Measurements from ENCODE around the gene SLC35A3. TPM values are rescaled to one million over a fixed set of nuclear protein-coding genes. Genes with fewer than 3 reads are reported as not detected.
"Not testable (repeated sequence)": the region's sequence is repeated elsewhere in the genome, so short reads cannot be mapped to it uniquely, and the experiment has no call there.

The SLC35A3 gene
- total RNA-seq, 2 experiments from 2014 or later: 11.2 to 13.4 TPM

GRCh38 chr1:99977326-99977725 is 7.5 kb downstream of the SLC35A3 start:
- intact Hi-C loops (cut with DNase I, micrococcal nuclease); H3K27ac Mint-ChIP-seq; H3K9me3 Mint-ChIP-seq (ENCODE audit: low read depth); ATAC-seq; H3K4me3 Mint-ChIP-seq; POLR2A ChIA-PET; H3K36me3 Mint-ChIP-seq (ENCODE audit: low read depth); DNase-seq; H3K27me3 Mint-ChIP-seq: not testable (repeated sequence)
- CTCF ChIA-PET: interaction anchor here (1.1 kb wide), 1 partner anchor 29 kb away, joined by 3 read pairs; no protein-coding TSS in a partner anchor
- peaks cover 14% of the 10 kb centered on the region for H3K4me1 Mint-ChIP-seq

GRCh38 chr1:99978218-99978617 is 8.4 kb downstream of the SLC35A3 start:
- Mint-ChIP-seq H3K27ac (no peak overlapping the region), H3K27me3 (no peaks in the 10 kb centered on the region), H3K36me3 (ENCODE audit: low read depth) (peaks cover 5% of the 10 kb centered on the region), H3K4me1 (peaks cover 8% of the 10 kb centered on the region), H3K4me3 (no peak overlapping the region), H3K9me3 (ENCODE audit: low read depth) (no peaks in the 10 kb centered on the region)
- ATAC-seq (no peak), DNase-seq (no peak)
- CTCF ChIA-PET: interaction anchor here (1.1 kb wide), 1 partner anchor 28 kb away, joined by 3 read pairs; no protein-coding TSS in a partner anchor
- POLR2A ChIA-PET: no interaction called here
- intact Hi-C loops (cut with DNase I, micrococcal nuclease): no loop called here

- ChIA-PET POLR2A (no interaction called here), CTCF (no interaction called here)
- H3K4me3 Mint-ChIP-seq: no peak overlapping the region
- H3K27ac Mint-ChIP-seq: no peak overlapping the region
- peaks cover 5% of the 10 kb centered on the region for H3K36me3 Mint-ChIP-seq (ENCODE audit: low read depth)
- H3K4me1 Mint-ChIP-seq: peaks cover 6% of the 10 kb centered on the region
- no peak for ATAC-seq
- intact Hi-C loops (cut with DNase I, micrococcal nuclease): no loop called here
- H3K27me3 Mint-ChIP-seq: no peaks in the 10 kb centered on the region
- DNase-seq: no peak
- H3K9me3 Mint-ChIP-seq (ENCODE audit: low read depth): no peaks in the 10 kb centered on the region
Observed at GRCh38 chr1:99979091-99979490, 9.3 kb downstream of the SLC35A3 start.

DNA sequence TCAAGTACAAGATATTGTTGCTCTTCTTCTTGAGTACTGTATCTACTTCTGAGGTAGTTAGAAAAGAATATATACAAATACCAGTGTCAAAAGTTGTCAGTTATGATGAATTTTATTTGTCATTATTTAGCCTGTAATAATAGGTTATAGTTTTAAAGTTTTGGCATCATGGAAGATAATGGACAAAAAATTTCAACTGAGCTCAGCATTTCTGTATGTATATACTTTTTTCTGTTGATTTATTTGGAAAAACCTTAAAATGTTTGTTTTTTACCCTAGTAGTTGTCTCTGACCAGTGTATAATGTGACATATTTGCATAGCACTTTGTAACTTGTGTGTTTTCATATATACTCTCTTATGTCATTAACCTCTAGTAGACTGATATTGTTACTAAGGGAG is 11.1 kb downstream of the SLC35A3 start:
- no peak for ATAC-seq
- intact Hi-C loops (cut with DNase I, micrococcal nuclease): no loop called here
- H3K27ac Mint-ChIP-seq: no peak overlapping the region
- no peaks in the 10 kb centered on the region for H3K9me3 Mint-ChIP-seq (ENCODE audit: low read depth)
- no peak overlapping the region for H3K4me3 Mint-ChIP-seq
- H3K4me1 Mint-ChIP-seq: peaks cover 12% of the 10 kb centered on the region
- no peaks in the 10 kb centered on the region for H3K27me3 Mint-ChIP-seq
- DNase-seq: no peak
- ChIA-PET POLR2A (no interaction called here), CTCF (no interaction called here)
- H3K36me3 Mint-ChIP-seq (ENCODE audit: low read depth): peaks cover 12% of the 10 kb centered on the region

- intact Hi-C loops (cut with DNase I, micrococcal nuclease): no loop called here
- Mint-ChIP-seq H3K36me3 (ENCODE audit: low read depth) (peaks cover 27% of the 10 kb centered on the region), H3K9me3 (ENCODE audit: low read depth) (no peaks in the 10 kb centered on the region), H3K27me3 (no peaks in the 10 kb centered on the region), H3K27ac (no peak overlapping the region), H3K4me3 (no peak overlapping the region), H3K4me1 (peaks cover 5% of the 10 kb centered on the region)
- ChIA-PET POLR2A (no interaction called here), CTCF (interaction anchor here (0.7 kb wide), 1 partner anchor 544 kb away, joined by 3 read pairs; no protein-coding TSS in a partner anchor)
- ATAC-seq (no peak), DNase-seq (no peak)
Observed at GRCh38 chr1:99986656-99987225, 16.9 kb downstream of the SLC35A3 start.

DNA sequence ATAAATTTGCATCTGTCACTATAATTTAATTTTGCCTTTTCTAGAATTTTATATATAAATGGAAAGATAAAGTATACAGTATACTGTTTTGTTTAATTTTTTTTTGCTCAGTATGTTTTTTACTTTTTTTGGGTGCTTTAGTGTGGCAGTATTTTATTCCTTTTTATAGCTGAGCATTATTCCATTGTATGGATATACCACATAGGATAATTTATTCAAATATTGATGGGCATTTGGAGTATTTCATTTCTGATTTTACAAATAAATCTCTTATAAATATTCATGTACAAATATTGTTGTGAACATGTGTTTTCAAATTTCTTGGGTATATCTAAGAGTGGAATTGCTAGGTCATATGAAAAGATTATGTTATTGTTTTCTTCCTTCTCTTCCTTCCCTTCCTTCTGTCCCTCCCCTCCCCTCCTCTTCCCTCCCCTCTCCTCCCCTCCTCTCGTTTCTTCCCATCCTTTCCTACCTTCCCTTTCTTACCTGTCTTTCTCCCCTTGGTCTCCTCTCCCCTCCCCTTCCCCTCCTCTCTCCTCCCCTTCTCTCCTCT is 18.5 kb downstream of the SLC35A3 start:
- ATAC-seq: no peak
- peaks cover 8% of the 10 kb centered on the region for H3K4me1 Mint-ChIP-seq
- H3K9me3 Mint-ChIP-seq (ENCODE audit: low read depth): peaks cover 4% of the 10 kb centered on the region
- ChIA-PET POLR2A (no interaction called here), CTCF (no interaction called here)
- no peak for DNase-seq
- H3K27me3 Mint-ChIP-seq: no peaks in the 10 kb centered on the region
- H3K4me3 Mint-ChIP-seq: no peak overlapping the region
- H3K27ac Mint-ChIP-seq: no peak overlapping the region
- peaks cover 39% of the 10 kb centered on the region for H3K36me3 Mint-ChIP-seq (ENCODE audit: low read depth)
- intact Hi-C loops (cut with DNase I, micrococcal nuclease): no loop called here

DNA sequence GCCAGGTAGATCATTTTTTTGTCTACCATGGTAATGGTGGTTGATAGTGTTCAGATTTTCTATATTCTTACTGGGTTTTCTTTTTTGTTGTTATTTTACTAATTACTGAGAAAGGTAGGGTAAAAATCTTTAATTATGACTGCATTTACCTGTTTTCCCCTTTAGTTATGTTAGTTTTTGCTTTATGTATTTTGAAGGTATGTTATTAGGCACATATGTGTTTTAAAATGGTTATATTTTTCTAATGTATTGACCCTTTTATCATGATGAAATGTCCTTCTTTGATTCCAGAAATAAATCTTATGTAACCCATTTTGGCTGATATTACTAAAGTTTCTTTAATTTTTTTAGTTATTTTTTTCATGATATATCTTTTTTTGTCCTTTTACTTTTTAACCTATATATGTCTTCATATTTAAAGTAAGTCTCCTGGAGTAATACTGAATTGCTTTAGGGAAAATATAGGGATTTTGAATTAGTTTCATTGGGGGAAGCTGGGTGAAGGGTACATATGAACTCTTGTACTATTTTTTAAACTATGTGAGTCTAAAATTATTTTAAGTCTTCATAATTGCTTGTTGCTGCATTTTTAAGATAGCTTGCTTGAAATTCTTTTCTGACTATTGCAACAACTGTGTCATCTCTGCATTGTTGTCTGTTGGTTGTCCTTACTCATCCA is 22.4 kb downstream of the SLC35A3 start:
- Mint-ChIP-seq H3K9me3 (ENCODE audit: low read depth) (peaks cover 4% of the 10 kb centered on the region), H3K36me3 (ENCODE audit: low read depth) (peaks cover 52% of the 10 kb centered on the region), H3K4me1 (peaks cover 3% of the 10 kb centered on the region), H3K27ac (no peak overlapping the region), H3K4me3 (no peak overlapping the region), H3K27me3 (no peaks in the 10 kb centered on the region)
- DNase-seq: no peak
- intact Hi-C loops (cut with DNase I, micrococcal nuclease): no loop called here
- POLR2A ChIA-PET: no interaction called here
- CTCF ChIA-PET: interaction anchor here (0.6 to 1.5 kb wide), 3 partner anchors 18 to 214 kb away, joined by 3 to 4 read pairs (median 4); no protein-coding TSS in a partner anchor
- ATAC-seq: no peak

DNA sequence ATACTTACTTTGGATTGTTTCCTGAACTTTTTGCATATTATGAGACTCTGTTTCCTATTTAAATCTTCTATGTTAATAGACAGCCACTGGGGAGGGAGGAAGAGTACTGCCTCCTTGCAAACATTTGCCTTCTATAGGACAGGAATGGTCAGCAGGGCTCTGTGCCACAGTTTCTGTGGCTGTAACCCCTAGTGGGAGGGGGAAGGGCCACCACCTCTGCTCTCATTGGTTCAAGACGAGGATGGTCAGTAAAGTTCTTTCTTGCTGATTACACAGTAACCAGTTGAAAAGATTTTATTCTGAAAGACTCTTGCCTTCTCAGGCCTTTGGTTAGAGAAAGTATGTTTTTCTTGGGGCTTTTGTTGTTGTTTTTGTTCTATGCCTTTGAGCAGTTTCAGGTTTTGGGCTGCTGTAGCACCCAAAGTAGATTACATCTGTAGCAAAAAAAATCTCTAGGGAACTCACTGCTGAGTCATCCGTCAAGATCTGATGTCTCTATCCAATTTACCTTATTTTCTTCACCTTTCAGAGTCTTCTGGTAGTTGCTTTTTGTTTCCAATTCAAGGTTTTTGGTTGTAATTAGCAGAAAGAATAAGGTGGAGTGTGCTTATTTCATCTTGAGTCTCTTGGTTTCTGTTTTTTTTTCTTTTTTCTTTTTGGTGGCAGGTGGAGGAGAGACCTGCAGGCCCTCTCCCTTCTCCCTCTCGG is 23.1 kb downstream of the SLC35A3 start:
- no peaks in the 10 kb centered on the region for H3K27me3 Mint-ChIP-seq

DNA sequence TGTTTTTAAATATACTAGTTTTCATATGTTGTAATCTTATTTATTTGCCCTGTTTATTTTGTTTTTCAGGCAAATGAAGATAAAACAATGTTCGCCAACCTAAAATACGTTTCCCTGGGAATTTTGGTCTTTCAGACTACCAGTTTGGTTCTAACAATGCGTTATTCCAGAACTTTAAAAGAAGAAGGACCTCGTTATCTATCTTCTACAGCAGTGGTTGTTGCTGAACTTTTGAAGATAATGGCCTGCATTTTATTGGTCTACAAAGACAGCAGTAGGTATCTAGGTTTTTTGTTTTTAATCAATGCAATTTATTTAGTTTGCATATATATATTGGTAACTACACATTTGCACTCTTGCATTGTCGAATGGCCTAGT is 23.7 kb downstream of the SLC35A3 start:
- Mint-ChIP-seq H3K4me1 (peaks cover 3% of the 10 kb centered on the region), H3K27ac (no peak overlapping the region), H3K36me3 (ENCODE audit: low read depth) (peaks cover 52% of the 10 kb centered on the region), H3K4me3 (no peak overlapping the region), H3K27me3 (no peaks in the 10 kb centered on the region), H3K9me3 (ENCODE audit: low read depth) (peaks cover 4% of the 10 kb centered on the region)
- CTCF ChIA-PET: no interaction called here
- POLR2A ChIA-PET: no interaction called here
- ATAC-seq: no peak
- intact Hi-C loops (cut with DNase I, micrococcal nuclease): no loop called here
- DNase-seq: no peak

More for the DNA sequence above, 23.1 kb downstream of the SLC35A3 start:
- ATAC-seq: no peak
- Mint-ChIP-seq H3K9me3 (ENCODE audit: low read depth) (peaks cover 4% of the 10 kb centered on the region), H3K4me3 (no peak overlapping the region), H3K4me1 (peaks cover 3% of the 10 kb centered on the region), H3K27ac (no peak overlapping the region), H3K36me3 (ENCODE audit: low read depth) (peaks cover 52% of the 10 kb centered on the region)
- intact Hi-C loops (cut with DNase I, micrococcal nuclease): no loop called here
- CTCF ChIA-PET: interaction anchor here (0.6 kb wide), 1 partner anchor 214 kb away, joined by 4 read pairs; no protein-coding TSS in a partner anchor
- DNase-seq: no peak
- POLR2A ChIA-PET: no interaction called here

GRCh38 chr1:99994496-99994895 is 24.7 kb downstream of the SLC35A3 start:
- peaks cover 3% of the 10 kb centered on the region for H3K4me1 Mint-ChIP-seq
- ChIA-PET POLR2A (no interaction called here), CTCF (no interaction called here)
- H3K4me3 Mint-ChIP-seq: no peak overlapping the region
- H3K27me3 Mint-ChIP-seq: no peaks in the 10 kb centered on the region
- H3K36me3 Mint-ChIP-seq (ENCODE audit: low read depth): peaks cover 53% of the 10 kb centered on the region
- no peak overlapping the region for H3K27ac Mint-ChIP-seq
- intact Hi-C loops (cut with DNase I, micrococcal nuclease): no loop called here
- H3K9me3 Mint-ChIP-seq (ENCODE audit: low read depth): peaks cover 4% of the 10 kb centered on the region
- no peak for ATAC-seq
- DNase-seq: no peak

DNA sequence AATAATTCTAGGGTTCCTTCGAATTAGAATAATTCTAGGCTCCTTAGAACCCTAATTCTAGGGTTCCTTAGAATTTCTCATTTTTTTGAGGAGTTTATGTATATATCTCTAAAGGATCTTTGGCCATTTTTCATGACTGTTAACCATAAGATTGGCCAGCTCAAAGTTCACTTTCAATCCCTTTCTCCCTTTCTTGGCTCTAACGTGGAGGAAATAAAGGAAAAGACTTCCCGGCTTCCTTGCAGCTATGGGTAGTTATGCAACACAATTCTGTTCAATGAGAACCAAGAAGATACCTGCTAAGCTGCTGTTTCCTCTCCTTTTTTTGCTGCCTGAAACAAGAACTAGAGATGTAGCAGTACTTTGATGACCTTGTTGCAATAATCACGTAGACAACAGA is 27.2 kb downstream of the SLC35A3 start:
- ATAC-seq: no peak
- peaks cover 4% of the 10 kb centered on the region for H3K9me3 Mint-ChIP-seq (ENCODE audit: low read depth)
- CTCF ChIA-PET: no interaction called here
- DNase-seq: no peak
- H3K4me3 Mint-ChIP-seq: no peak overlapping the region
- peaks cover 52% of the 10 kb centered on the region for H3K36me3 Mint-ChIP-seq (ENCODE audit: low read depth)
- no peaks in the 10 kb centered on the region for H3K27me3 Mint-ChIP-seq
- POLR2A ChIA-PET: no interaction called here
- no peak overlapping the region for H3K27ac Mint-ChIP-seq
- H3K4me1 Mint-ChIP-seq: peaks cover 3% of the 10 kb centered on the region
- intact Hi-C loops (cut with DNase I, micrococcal nuclease): no loop called here

DNA sequence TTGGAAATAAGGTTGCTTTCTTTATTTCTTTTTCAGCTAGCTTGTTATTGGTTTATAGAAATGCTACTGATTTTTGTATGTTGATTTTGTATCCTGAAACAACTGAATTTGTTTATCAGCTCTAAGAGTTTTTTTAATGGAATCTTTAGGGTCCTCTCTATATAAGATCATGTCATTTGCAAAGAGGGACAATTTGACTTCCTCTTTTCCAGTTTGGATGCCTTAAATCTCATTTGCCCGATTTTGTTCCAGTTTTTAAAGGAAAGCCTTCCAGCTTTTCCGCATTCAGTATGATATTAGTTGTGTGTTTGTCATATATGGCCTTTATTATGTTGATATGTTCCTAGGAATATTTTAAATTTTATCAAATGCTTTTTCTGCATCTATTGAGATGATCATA is 31.7 kb downstream of the SLC35A3 start:
- ATAC-seq: no peak

More for the DNA sequence above, 31.7 kb downstream of the SLC35A3 start:
- ChIA-PET POLR2A (no interaction called here), CTCF (interaction anchor here (0.6 kb wide), 1 partner anchor 35 kb away, joined by 3 read pairs; no protein-coding TSS in a partner anchor)
- Mint-ChIP-seq H3K4me1 (peaks cover 4% of the 10 kb centered on the region), H3K9me3 (ENCODE audit: low read depth) (peaks cover 9% of the 10 kb centered on the region), H3K36me3 (ENCODE audit: low read depth) (peaks cover 52% of the 10 kb centered on the region), H3K27ac (no peak overlapping the region), H3K27me3 (no peaks in the 10 kb centered on the region), H3K4me3 (no peak overlapping the region)
- DNase-seq: no peak
- intact Hi-C loops (cut with DNase I, micrococcal nuclease): no loop called here
